ENCODE results near the gene CCDC12. TPM values are rescaled to one million over a fixed set of nuclear protein-coding genes. Genes with fewer than 3 reads are reported as not detected.

Gene CCDC12
- 10 to 100 TPM in 11 of 12 donors, not detected in 1; 28.1 to 48.9 (median 33.5) TPM for polyA plus RNA-seq (ENCODE audit: insufficient read length in 12 of 12)
- long read RNA-seq, donor 1, transcript CCDC12-211 (1 exons, 2,412 nt): major isoform, 8 of 41 reads
- long read RNA-seq, donor 1, partial matches to known transcripts: 33 of 41 reads
- long read RNA-seq, donor 1, other reads (novel, unspliced or antisense): 0 of 41 reads
- long read RNA-seq, donor 2, transcript CCDC12-211 (1 exons, 2,412 nt): major isoform, 10 of 33 reads
- long read RNA-seq, donor 2, partial matches to known transcripts: 20 of 33 reads
- long read RNA-seq, donor 2, other reads (novel, unspliced or antisense): 0 of 33 reads
- long read RNA-seq, donor 3, partial matches to known transcripts: 5 of 9 reads
- long read RNA-seq, donor 3, other reads (novel, unspliced or antisense): 0 of 9 reads
- long read RNA-seq, donor 4, partial matches to known transcripts: 0 of 3 reads
- long read RNA-seq, donor 4, other reads (novel, unspliced or antisense): 0 of 3 reads
- long read RNA-seq, donor 5, transcript CCDC12-211 (1 exons, 2,412 nt): major isoform, 10 of 41 reads
- long read RNA-seq, donor 5, partial matches to known transcripts: 27 of 41 reads
- long read RNA-seq, donor 5, other reads (novel, unspliced or antisense): 0 of 41 reads
- long read RNA-seq, donor 6, transcript CCDC12-211 (1 exons, 2,412 nt): major isoform, 9 of 24 reads
- long read RNA-seq, donor 6, partial matches to known transcripts: 15 of 24 reads
- long read RNA-seq, donor 6, other reads (novel, unspliced or antisense): 0 of 24 reads
- long read RNA-seq, donor 7, partial matches to known transcripts: 15 of 19 reads
- long read RNA-seq, donor 7, other reads (novel, unspliced or antisense): 0 of 19 reads
- long read RNA-seq, donor 8, partial matches to known transcripts: 26 of 28 reads
- long read RNA-seq, donor 8, other reads (novel, unspliced or antisense): 0 of 28 reads
- long read RNA-seq, donor 9, transcript CCDC12-211 (1 exons, 2,412 nt): major isoform, 7 of 24 reads
- long read RNA-seq, donor 9, partial matches to known transcripts: 16 of 24 reads
- long read RNA-seq, donor 9, other reads (novel, unspliced or antisense): 0 of 24 reads
- long read RNA-seq, donor 10, transcript CCDC12-211 (1 exons, 2,412 nt): major isoform, 7 of 33 reads
- long read RNA-seq, donor 10, partial matches to known transcripts: 23 of 33 reads
- long read RNA-seq, donor 10, other reads (novel, unspliced or antisense): 0 of 33 reads
- long read RNA-seq, donor 11, transcript CCDC12-211 (1 exons, 2,412 nt): major isoform, 9 of 29 reads
- long read RNA-seq, donor 11, partial matches to known transcripts: 18 of 29 reads
- long read RNA-seq, donor 11, other reads (novel, unspliced or antisense): 0 of 29 reads

DNA sequence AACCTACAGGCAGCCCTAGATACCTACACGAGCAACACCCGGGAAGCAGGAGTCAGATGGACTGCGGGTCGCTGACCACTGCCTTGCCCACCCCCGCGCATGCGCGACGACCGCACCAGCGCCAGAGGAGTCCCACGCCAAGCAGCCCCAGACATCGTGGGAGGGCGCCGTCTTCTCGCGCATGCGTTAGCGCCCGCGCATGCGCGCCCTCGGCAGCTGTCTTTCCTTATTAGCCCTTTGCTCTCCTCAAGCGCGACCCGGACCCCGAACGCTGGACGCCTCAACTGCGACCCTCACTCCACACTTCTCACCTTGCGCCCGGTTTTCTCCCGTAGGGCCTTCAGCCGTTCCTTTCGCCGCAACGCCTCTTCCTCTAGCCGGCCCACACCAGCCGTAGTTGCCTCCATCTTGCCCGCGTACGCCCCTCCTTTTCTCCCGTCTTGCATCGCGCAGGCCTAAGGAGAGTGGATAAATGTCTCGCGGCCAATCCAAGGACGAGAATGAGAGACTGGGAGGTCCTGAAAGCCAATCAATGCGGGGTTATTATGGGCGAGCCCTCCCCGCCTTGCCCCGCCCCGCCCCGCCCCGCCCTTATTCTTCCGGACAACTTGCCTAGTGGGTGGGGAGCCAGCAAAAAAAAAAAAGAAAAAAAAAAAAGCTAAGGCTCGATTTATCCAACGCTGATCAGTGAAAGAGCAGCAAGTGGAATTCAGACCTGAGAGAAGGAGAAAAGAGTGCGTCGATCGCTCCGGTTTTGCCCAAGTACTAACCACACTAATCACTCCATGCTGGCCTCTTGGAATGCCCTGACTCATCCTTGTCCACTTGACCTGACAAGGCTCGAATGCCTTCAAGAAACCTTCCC is at the start of gene CCDC12:
CCDC12 (minus strand) TSS at position 420 of the 865 bp plus-strand sequence; CDS start at position 407, 13 bp downstream.
- DNase-seq: peak; percentile 98

DNA sequence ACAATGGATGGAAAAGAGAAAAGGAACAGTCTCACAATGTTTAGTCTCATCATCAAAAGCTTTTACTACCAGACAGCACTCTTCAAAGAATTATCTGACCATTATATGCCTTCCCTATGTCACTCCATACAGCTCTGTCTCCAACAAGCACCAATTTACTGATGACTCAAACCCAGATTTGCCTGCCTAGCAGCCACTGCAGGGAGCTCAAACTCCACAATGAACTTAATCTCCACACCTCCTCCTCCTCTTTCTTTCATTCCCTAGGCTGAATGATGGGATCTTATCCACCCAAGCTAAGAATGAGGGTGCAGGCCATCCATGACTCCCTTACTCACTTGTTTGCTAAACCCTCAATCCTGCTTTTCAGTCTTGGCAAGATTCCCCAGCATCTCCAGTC is 48.4 kb upstream of the CCDC12 start:
- no peak for DNase-seq

DNA sequence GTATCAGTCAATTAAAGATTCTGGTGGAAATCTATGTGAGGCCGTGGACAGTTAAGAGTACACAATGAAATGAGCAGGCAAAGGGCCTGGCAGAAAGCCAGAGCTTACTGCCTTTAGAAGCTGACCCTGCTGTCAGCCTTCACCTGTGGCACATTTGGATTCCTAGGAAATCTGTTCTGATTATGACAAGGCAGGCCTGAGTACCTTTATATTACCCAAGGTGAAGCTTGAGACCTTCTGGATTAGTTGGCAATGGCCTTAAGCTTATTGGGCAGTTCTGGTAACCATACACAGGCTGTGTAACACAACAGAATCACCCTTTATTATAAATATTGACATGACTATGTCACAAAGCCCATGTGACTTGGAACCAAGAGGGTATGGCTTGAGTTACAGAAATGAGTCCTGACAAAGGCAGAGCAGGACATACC is 46.1 kb upstream of the CCDC12 start:
- DNase-seq: no peak

DNA sequence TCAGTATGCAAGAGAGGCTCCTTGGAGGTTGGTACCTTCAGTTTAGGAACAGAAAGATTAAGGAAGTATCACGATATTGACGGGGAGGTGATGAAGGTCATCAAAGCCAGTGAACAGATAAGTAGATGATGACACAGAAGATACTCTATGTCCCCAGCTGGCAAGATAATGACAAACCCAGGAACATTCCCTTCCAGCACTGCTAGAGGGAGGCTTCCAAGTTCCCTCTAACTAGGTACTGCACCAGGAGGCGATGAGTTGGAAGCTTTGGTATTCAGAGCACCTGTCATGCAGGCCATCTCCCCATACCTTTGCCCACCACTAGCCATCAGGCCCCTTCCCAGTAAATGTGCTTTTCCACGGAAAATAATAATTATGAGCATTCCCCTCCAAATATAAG is 43.8 kb upstream of the CCDC12 start:
- no peak for DNase-seq

DNA sequence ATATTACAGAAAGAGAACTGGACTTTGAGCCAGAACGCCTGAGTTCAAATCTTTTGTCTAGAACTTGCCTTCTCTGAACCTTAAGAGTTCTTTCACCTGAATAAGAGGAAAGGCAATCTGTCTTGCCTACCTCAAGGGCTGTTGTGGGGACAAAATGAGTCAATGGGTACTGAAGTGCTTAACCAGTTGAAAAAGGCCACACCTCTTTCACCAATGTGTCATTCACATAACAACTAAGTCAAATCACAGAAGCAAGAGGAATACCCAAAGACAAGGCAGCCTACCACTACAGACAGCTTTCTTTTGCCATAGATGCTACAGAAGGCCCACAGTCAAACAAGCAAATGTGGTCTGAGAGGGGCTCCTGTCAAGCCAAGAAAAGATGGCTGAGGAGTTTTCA is 42.7 kb upstream of the CCDC12 start:
- DNase-seq: no peak

DNA sequence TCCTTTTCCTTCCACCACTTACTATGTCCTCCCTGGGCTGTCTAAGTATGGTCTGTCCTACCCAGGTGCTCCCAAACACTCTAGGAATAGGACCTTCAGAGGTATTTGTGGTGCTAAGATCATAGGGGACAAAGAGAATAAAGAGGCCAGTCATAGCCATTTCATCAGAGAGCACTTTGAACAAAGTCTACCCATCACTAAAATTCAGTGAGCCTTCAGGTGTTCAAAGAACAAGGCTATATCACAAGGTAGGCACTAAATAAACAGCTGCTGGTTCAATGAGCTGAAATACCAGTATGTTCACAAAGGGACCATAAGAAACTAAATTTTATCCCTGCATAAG is 41.7 kb upstream of the CCDC12 start:
- no peak for DNase-seq

DNA sequence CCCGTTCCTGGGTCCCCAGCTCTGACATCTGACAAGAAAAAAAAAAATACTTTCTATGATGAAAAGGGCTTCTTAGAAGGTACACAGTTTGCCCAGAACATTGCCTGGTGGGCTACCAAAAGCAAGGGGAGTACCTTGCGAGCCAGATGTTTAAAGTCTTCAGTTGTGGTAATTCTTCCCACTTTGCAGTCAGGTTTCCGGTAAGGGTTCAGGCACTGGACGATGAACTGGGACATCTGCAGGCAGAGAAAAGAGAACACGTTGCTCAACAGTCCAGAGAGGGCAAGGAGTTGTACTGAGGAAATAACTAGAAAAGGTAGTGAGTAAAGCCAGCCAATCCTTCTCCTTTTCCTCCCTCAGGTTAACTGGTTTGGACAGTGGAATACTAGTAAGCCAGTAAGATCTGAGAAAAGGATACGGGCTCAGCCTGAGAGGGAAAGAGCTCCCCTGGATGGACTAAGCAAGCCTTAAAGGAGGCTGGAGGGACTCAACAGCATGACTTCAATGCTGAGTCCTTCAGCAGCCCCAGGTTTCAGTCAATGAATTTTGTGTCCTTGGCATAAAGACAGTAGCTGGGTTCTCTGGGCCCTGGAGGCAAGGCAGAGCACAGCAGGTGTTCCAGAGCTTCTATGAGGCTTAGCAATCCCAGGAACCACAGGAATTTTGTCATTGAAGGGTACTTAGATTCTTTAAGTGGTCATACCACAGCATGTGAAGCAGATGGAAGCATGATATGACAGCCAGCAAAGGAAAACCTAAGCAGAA is 41.1 kb upstream of the CCDC12 start:
- no peak for DNase-seq

DNA sequence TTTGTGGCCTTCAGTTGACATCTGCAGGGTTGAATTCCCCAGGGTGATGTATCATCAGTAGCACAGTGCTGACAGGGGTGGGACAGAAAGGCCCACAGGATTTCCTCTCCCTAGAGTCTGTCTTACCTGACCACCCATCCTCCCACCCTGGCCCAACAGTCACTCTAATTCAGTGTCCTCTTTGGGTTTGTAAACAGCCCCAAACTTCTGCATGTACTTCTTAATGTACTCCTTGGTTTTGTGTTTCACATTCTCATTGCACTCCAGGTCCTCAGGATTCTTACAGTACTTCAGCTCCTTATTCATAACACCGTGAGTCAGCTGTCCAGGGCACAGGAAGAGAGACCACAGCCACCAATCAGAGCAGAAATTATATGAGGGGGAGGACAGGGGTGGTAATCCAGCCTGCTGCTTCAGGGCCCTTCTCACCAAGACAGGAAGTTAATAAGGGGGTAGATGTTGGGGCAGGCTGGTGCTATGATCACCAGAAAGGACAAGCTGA is 40.4 kb upstream of the CCDC12 start:
- no peak for DNase-seq

DNA sequence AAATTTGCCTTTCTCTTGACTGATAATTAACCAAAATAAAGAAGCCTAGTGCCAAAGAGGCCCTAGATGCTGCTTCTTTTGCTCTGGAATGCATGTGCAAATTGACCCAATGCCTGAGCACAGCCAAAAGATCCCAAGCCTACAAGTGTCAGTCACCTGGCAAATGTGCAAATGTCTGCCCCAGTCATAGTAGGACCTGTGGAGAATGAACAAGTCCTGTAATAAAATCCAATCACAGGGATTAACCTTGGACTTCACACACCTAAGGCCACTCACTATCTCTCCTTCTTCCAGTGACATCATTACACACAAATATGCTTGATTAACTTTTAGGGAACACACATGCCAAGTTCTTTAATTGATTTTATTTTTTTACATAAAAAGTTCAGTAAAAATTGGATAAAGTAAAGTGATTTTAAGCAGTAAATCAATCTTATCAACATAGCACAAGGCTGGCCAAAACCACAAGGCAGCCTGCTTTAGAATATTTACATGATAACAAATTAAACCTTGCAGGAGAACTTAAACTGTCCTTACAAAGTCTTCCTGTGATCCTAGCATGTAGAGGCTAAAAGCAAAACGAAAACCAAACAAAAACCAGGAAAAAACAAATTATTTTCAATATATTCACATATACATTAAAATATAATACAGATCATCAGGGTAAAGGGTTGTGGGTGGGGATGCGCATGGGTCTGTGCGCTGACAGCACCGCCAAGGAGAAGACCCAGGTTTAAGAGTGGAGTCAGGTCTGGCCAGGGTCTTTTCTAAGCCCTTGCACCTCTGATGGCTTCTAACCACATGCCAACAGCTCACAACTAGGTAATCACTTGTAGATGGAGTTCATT is 39.8 kb upstream of the CCDC12 start:
- DNase-seq: no peak

DNA sequence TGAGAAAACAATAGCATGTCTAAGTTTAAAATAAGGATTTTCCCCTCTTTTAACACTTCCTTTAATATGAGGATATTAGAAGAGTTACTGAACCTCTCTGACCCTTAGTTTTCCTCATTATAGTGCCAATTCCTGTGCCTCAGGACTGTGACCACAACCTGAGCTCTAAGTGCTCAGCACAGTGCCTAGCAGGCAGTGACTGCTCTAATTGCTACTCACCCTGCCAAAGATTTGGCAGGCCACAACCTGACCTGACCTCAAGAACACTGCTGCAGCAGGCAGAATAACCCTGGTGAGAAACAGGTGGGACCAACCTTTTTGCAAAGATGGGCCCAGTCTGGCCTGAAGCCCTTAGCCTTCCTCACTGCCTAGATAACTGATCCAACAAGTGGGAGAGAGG is 38.6 kb upstream of the CCDC12 start:
- no peak for DNase-seq

DNA sequence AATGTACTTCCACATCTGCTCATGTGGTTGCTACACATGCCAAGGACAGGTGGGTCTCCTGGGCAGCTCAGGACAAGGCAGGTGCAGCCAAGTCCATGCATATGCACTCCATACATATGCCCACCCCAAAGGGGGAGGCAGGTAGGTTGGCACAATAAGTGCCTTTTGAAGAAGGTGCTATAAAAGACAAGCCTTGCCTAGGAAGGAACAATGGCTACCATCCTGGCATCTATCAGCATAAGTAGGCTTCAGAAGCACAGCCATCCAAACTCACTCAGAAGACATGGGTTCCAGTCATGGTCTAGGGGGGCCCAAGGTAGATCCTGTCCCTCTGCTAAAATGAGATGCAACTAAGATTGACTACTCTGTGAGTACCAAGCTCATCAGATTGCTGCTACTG is 37.5 kb upstream of the CCDC12 start:
- DNase-seq: no peak

DNA sequence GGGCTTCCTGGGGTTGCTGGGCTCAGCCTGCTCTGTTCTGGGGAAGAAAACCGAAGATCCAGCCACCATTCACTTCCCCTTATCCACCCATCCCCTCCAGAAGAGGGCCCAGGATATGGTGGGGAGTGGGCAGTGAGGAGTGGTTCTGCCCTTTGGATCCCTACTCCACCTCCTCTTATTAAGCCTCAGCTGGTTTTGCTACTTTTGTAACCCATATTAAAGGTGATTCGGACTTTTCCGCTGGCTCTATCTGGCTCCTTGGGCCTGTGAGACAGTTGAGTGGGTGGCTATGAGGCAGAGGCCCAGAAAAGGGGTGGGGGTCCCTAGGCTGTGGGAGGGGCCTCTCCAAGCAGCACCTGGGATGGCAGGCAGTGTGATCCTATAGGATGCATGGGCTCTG is 36.7 kb upstream of the CCDC12 start:
- DNase-seq: no peak

DNA sequence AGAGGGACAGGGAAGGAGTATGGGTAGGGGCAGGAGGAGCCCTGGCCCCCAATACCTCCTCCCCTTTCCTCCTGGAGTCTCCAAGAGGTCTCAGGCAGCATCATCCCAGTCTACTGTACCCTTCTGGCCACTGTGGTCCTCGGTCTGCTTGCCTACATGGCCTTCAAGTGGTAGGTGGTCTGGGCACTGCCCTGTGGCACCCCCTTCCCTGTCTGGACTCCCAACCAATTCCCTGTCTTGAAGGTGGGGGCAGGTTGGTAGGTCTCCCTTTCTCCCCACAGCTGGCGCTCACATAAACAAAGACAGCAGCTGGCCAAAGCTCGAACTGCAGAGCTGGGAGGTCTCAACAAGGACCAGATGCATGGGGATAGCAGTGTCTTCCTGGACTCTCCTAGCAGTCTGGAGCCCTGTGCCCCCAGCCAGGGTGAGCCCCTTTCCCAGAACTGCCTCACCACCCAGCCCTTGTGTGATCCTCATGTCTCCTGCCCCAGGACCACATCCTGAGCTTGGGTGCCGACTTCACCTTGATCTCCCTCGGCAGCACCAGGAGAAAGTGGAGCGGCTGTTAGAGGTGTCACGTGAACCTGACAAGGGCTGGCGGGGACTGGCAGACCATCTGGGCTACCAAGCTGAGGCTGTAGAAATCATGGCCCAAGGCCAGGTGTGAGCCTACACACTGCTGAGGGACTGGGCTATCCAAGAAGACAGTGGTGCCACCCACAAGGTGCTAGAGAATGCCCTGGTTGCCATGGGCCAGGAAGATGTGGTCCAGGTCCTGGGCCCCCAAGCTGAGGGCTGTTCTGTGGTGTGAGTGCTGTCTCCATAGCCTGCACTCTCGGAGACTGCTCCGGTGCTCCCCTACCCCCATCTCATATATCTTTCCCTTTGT is 36.0 kb upstream of the CCDC12 start:
- no peak for DNase-seq

DNA sequence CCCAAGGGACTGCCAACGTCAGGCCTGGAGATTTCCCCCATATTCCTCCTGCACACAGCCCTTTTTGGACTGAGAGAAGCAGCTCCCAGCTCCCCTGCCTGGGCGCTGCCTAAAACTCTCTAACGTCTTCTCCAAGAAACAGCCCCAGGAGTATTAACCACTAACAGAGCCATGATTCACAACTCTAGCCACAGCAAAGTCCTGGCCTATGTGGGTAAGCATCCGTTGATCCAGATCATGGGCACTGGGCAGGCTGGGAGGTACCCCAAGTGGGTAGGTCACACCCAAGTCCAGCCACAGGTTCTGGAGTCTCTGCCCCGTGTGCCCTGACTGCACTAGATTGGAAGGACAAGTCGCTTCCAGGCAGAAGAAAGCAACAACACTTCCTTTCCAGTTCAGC is 34.8 kb upstream of the CCDC12 start:
- no peak for DNase-seq

DNA sequence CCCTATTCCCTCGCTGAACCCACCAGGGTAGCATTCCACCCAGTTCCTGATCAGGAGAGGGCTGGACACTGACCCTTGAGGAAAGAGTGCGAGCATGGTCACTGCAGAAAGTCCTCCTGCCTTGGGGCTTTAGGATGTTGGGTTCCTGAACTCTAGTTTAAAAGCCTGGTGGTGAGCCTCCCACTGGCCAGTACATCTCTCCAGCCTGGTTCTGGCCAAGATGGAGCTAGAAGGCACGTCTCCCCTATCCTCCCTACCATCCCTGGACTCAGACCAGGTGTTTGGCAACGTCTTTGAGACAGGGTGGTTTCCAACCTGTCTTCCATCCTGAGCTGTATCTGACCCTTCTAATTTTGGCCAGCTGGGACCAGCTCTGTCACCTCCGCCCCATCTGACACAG is 34.4 kb upstream of the CCDC12 start:
- no peak for DNase-seq

DNA sequence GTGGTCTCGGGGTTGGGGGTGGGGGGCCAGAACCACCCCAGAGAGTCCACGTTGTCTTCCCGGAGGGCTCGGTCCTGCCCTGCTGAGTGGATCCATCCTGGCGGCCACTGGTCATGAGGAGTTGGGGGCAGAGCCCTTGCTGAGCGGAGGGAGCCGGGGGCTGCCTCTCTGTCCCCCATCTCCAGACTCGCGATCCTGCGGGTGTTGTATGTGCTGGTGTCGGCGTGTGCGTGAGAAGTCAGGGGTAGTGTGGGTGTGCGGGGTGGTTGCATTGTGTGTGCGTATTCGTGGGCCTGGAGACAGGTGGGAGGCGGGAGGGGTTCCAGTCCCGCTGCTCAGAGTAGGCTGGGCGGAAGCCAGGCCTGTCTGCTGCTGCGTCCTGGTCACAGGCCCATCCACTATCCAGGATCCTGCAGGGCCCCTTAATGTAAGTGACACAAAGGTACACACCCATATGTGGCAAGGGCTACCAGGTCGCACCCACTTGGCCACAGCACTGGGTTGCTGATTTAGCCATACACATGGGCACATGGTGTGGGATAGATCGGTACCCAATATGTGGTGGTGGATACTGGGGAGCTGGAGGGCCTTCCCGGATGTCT is 33.7 kb upstream of the CCDC12 start:
- no peak for DNase-seq
